CD14-positive monocyte (primary cell): ENCODE measurements around the gene SLC12A7. TPM values are rescaled to one million over a fixed set of nuclear protein-coding genes. Genes with fewer than 3 reads are reported as not detected.

Experiments used
- DNase-seq, 3 donors: peaks; one replicate each; pipeline ENCODE4 v3.0.0-alpha.2; 2011 to 2022
- H2AFZ ChIP-seq: 2 replicates; pipeline ENCODE4 v1.6.0; 2012; ENCODE audit warnings: mild to moderate bottlenecking, low read depth, low read length, inconsistent platforms; ENCODE audit not compliant: insufficient read depth, poor library complexity, severe bottlenecking
- H3K27ac ChIP-seq, 2 donors: 1 replicate in 1 of 2; 2 replicates in 1 of 2; pipeline ENCODE4 v1.5.1; 2012 to 2013; ENCODE audit warnings: low read length in 2 of 2, control low read depth in 1 of 2, inconsistent platforms in 1 of 2, low read depth in 1 of 2, mild to moderate bottlenecking in 1 of 2
- H3K27me3 ChIP-seq, 2 donors: one replicate each; pipeline versions ENCODE4 v1.6.0 to v1.6.1; 2011 to 2013; ENCODE audit warnings: low read length in 2 of 2; ENCODE audit not compliant: control insufficient read depth in 2 of 2, insufficient read depth in 2 of 2
- H3K36me3 ChIP-seq, 2 donors: replicated peaks in 1 of 2; 1 replicate in 1 of 2; 2 replicates in 1 of 2; pipeline versions ENCODE4 v1.5.1 to v1.6.1; 2012 to 2013; ENCODE audit warnings: low read length in 2 of 2, control low read depth in 1 of 2, inconsistent platforms in 1 of 2, mild to moderate bottlenecking in 1 of 2; ENCODE audit not compliant: insufficient read depth in 2 of 2, control insufficient read depth in 1 of 2
- H3K4me1 ChIP-seq, 2 donors: 1 replicate in 1 of 2; 2 replicates in 1 of 2; pipeline versions ENCODE4 v1.5.1 to v1.6.1; 2012 to 2013; ENCODE audit warnings: low read length in 2 of 2, control low read depth in 1 of 2, inconsistent platforms in 1 of 2, mild to moderate bottlenecking in 1 of 2, moderate library complexity in 1 of 2; ENCODE audit not compliant: insufficient read depth in 2 of 2, control insufficient read depth in 1 of 2
- H3K4me2 ChIP-seq: replicated peaks from 2 replicates; pipeline ENCODE3; 2012; ENCODE audit warnings: low read length, moderate library complexity, mild to moderate bottlenecking; ENCODE audit not compliant: poor library complexity, severe bottlenecking; ENCODE audit errors: extremely low read depth
- H3K4me3 ChIP-seq, 3 experiments: fragments of 200-600 bp in 1 of 3; sonication (generic) in 1 of 3; replicated peaks in 1 of 3; 1 replicate in 2 of 3; 2 replicates in 1 of 3; pipeline ENCODE4 v1.5.1; 2011 to 2013; ENCODE audit warnings: low read length in 3 of 3, mild to moderate bottlenecking in 3 of 3, control low read depth in 2 of 3, low read depth in 2 of 3, inconsistent platforms in 1 of 3, moderate library complexity in 1 of 3
- H3K79me2 ChIP-seq: 2 replicates; pipeline ENCODE4 v1.6.0; 2012; ENCODE audit warnings: mild to moderate bottlenecking, control low read depth, inconsistent platforms, low read length, moderate library complexity; ENCODE audit not compliant: insufficient read depth
- H3K9ac ChIP-seq: 2 replicates; pipeline ENCODE4 v1.6.0; 2017; ENCODE audit warnings: low read length, mild to moderate bottlenecking; ENCODE audit not compliant: insufficient read depth, poor library complexity, severe bottlenecking
- H3K9me3 ChIP-seq, 2 donors: replicated peaks in 1 of 2; 1 replicate in 1 of 2; 2 replicates in 1 of 2; pipeline versions ENCODE4 v1.5.1 to v1.6.1; 2012 to 2013; ENCODE audit warnings: low read length in 2 of 2, control low read depth in 1 of 2; ENCODE audit not compliant: control insufficient read depth in 1 of 2, insufficient read depth in 1 of 2
- H4K20me1 ChIP-seq: 2 replicates; pipeline ENCODE4 v1.6.0; 2012; ENCODE audit warnings: mild to moderate bottlenecking, low read length, control low read depth, moderate library complexity; ENCODE audit not compliant: insufficient read depth
- H3K27ac Mint-ChIP-seq, 7 donors: one replicate each; pipeline ENCODE4 v1.8.0; 2020; ENCODE audit warnings: mild to moderate bottlenecking in 7 of 7, mixed read lengths in 7 of 7, moderate library complexity in 6 of 7, inconsistent platforms in 2 of 7
- H3K27me3 Mint-ChIP-seq, 3 donors: one replicate each; pipeline ENCODE4 v1.8.0; 2021 to 2022; ENCODE audit warnings: low read depth in 3 of 3, mild to moderate bottlenecking in 3 of 3, mixed read lengths in 3 of 3, moderate library complexity in 3 of 3, inconsistent platforms in 1 of 3
- H3K36me3 Mint-ChIP-seq, 2 donors: one replicate each; pipeline ENCODE4 v1.8.0; 2020; ENCODE audit warnings: mixed read lengths in 2 of 2, inconsistent platforms in 1 of 2, mild to moderate bottlenecking in 1 of 2
- H3K4me1 Mint-ChIP-seq: one replicate; pipeline ENCODE4 v1.8.0; 2020; ENCODE audit warnings: mild to moderate bottlenecking, mixed read lengths
- H3K4me3 Mint-ChIP-seq, 2 donors: one replicate each; pipeline ENCODE4 v1.8.0; 2020; ENCODE audit warnings: mild to moderate bottlenecking in 2 of 2, mixed read lengths in 2 of 2, moderate library complexity in 1 of 2
- H3K9me3 Mint-ChIP-seq, 7 donors: one replicate each; pipeline ENCODE4 v1.8.0; 2020 to 2022; ENCODE audit warnings: mixed read lengths in 7 of 7, mild to moderate bottlenecking in 6 of 7, moderate library complexity in 6 of 7, inconsistent platforms in 2 of 7
- CTCF ChIP-seq: fragments of 200-600 bp; IDR thresholded peaks from one replicate; pipeline ENCODE4 v1.8.0; 2022; ENCODE audit warnings: antibody characterized with exemption, mild to moderate bottlenecking
- WGBS: methylation state at CpG from one replicate; pipeline ENCODE4 v1.1.5; 2013; ENCODE audit warnings: missing lambda C conversion rate; ENCODE audit not compliant: insufficient coverage; 5-methylcytosine and 5-hydroxymethylcytosine counted together
- intact Hi-C, 2 donors: fragments of 100-400 bp; cut with micrococcal nuclease; formaldehyde crosslinking; loops; one replicate each; pipeline versions ENCODE4 v1.15.0 to v1.15.1; 2023
- polyA plus RNA-seq, 3 donors: library from polyadenylated mRNA; depleted of rRNA in 1 of 3; unstranded in 2 of 3; stranded (reverse) in 1 of 3; fragments of 300-500 nt in 2 of 3; fragments of >200 nt in 1 of 3; fragmentation: Illumina TruSeq in 2 of 3; gene quantifications; 1 replicate in 2 of 3; 2 replicates in 1 of 3; pipeline ENCODE4 v1.2.3, GENCODE V29; 2012 to 2021

SLC12A7 gene
- polyA plus RNA-seq, 3 donors: 8.2 to 31.2 (median 12.5) TPM

DNA sequence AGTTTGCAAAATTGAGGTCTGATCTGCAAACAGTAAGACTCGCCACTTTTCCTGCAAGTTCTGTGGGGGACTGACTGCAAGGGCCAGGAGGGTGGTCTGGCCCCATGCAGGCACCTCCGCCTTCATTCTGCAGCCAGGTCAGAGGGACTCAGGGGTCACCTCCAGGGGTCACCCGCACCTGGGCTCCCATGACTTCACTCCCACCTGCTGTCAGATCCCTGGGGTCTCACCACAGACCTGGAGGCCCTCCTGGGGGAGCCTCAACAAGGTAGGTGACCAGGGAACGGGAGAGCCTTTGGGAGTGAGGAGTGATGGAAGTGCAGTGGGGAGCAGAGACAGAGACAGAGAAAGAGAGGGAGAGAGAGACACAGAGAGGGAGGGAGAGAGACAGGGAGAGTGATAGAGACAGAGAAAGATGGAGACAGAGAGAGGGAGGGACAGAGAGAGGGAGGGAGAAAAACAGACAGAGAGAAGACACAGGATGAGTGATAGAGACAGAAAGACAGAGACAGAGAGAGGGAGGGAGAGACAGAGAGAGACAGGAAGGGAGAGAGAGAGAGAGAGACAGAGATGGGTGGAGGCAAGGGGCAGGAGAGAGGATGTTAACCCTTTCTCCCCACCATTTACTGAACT lies 48.0 kb upstream of the SLC12A7 start:
- Histone ChIP-seq H3K4me2 (no peak overlapping the region), H3K9me3 (peaks cover 9 to 14% of the 10 kb centered on the region in 2 donors), H3K27me3 (peaks cover 5 to 20% of the 10 kb centered on the region in 2 donors), H3K27ac (no peak overlapping the region), H3K79me2 (no peaks in the 10 kb centered on the region), H2AFZ (no peak overlapping the region), H3K4me3 (no peak overlapping the region), H3K4me1 (no peaks in the 10 kb centered on the region), H3K36me3 (no peaks in the 10 kb centered on the region), H4K20me1 (no peaks in the 10 kb centered on the region), H3K9ac (no peak overlapping the region)
- intact Hi-C loops: no loop called here
- no peak for DNase-seq
- WGBS: 79% methylated on average over 3 of the region's 4 CpGs
- no peak for TF ChIP-seq CTCF
- no peaks in the 10 kb centered on the region for H3K36me3 Mint-ChIP-seq
- H3K27me3 Mint-ChIP-seq: peaks cover 26 to 48% (median 47%) of the 10 kb centered on the region in 3 donors
- H3K9me3 Mint-ChIP-seq: peaks cover 4 to 12% (median 7%) of the 10 kb centered on the region in 7 donors
- H3K4me3 Mint-ChIP-seq: no peak overlapping the region
- no peak overlapping the region for H3K27ac Mint-ChIP-seq
- H3K4me1 Mint-ChIP-seq: peaks cover 3% of the 10 kb centered on the region

GRCh38 chr5:1159341-1159675 lies 47.4 kb upstream of the SLC12A7 start:
- peaks cover 2% of the 10 kb centered on the region for H3K4me1 Mint-ChIP-seq
- WGBS: 92% methylated on average over 10 of the region's 11 CpGs
- H3K9ac ChIP-seq: no peak overlapping the region
- peaks cover 5 to 26% of the 10 kb centered on the region in 2 donors for H3K27me3 ChIP-seq
- H3K79me2 ChIP-seq: no peaks in the 10 kb centered on the region
- H3K4me3 Mint-ChIP-seq: no peak overlapping the region
- no peaks in the 10 kb centered on the region for H4K20me1 ChIP-seq
- no peak for TF ChIP-seq CTCF
- no peaks in the 10 kb centered on the region for H3K36me3 ChIP-seq
- peaks cover 30 to 52% (median 50%) of the 10 kb centered on the region in 3 donors for H3K27me3 Mint-ChIP-seq
- H3K27ac ChIP-seq: no peak overlapping the region
- H3K9me3 ChIP-seq: peaks cover 9 to 14% of the 10 kb centered on the region in 2 donors
- H3K36me3 Mint-ChIP-seq: no peaks in the 10 kb centered on the region
- no peak overlapping the region for H3K27ac Mint-ChIP-seq
- H3K4me2 ChIP-seq: no peak overlapping the region
- intact Hi-C loops: no loop called here
- H2AFZ ChIP-seq: no peak overlapping the region
- H3K9me3 Mint-ChIP-seq: peaks cover 4 to 16% (median 9%) of the 10 kb centered on the region in 7 donors
- H3K4me3 ChIP-seq: no peak overlapping the region
- H3K4me1 ChIP-seq: no peaks in the 10 kb centered on the region
- no peak for DNase-seq
